DMS153 treated with DMSO at 0.1 percent for 48 hours (cell line): ENCODE measurements around the gene GFRA1.
"Not testable (repeated sequence)": the region's sequence is repeated elsewhere in the genome, so short reads cannot be mapped to it uniquely, and the experiment has no call there.

ENCODE experiments used
- DNase-seq: peaks from one replicate; lab custom pipeline; 2025; ENCODE audit not compliant: unreplicated experiment; lab: John Stamatoyannopoulos, UW

Gene GFRA1

GRCh38 chr10:116201670-116202430 is 71.2 kb downstream of the GFRA1 start:
- no peak for DNase-seq

GRCh38 chr10:116201011-116201410 is 72.0 kb downstream of the GFRA1 start:
- no peak for DNase-seq

GRCh38 chr10:116198676-116199035 is 74.3 kb downstream of the GFRA1 start:
- no peak for DNase-seq

GRCh38 chr10:116197946-116198675 is 74.9 kb downstream of the GFRA1 start:
- no peak for DNase-seq

- no peak for DNase-seq
These were observed 77.4 kb downstream of the GFRA1 start for GRCh38 chr10:116195583-116195982.

GRCh38 chr10:116195039-116195438 is 78.0 kb downstream of the GFRA1 start:
- no peak for DNase-seq

- DNase-seq = no peak
These were observed 78.9 kb downstream of the GFRA1 start for GRCh38 chr10:116194061-116194460.

GRCh38 chr10:116190883-116191282 is 82.1 kb downstream of the GFRA1 start:
- DNase-seq = no peak

GRCh38 chr10:116186273-116186672 is 86.7 kb downstream of the GFRA1 start:
- no peak for DNase-seq

- DNase-seq = no peak
These were observed 87.7 kb downstream of the GFRA1 start for GRCh38 chr10:116185199-116185867.

- DNase-seq = no peak
These were observed 88.6 kb downstream of the GFRA1 start for GRCh38 chr10:116184512-116184794.

GRCh38 chr10:116183733-116184511 is 89.1 kb downstream of the GFRA1 start:
- no peak for DNase-seq

- DNase-seq = no peak
These were observed 90.6 kb downstream of the GFRA1 start for GRCh38 chr10:116182426-116182825.

GRCh38 chr10:116178086-116178605 is 94.9 kb downstream of the GFRA1 start:
- no peak for DNase-seq

GRCh38 chr10:116175231-116175630 is 97.8 kb downstream of the GFRA1 start:
- DNase-seq = no peak

- DNase-seq = no peak
These were observed 101.5 kb downstream of the GFRA1 start for GRCh38 chr10:116171505-116171904.

- DNase-seq = no peak
These were observed 102.2 kb downstream of the GFRA1 start for GRCh38 chr10:116170815-116171250.

- no peak for DNase-seq
These were observed 103.1 kb downstream of the GFRA1 start for GRCh38 chr10:116169782-116170445.

GRCh38 chr10:116168745-116169144 is 104.3 kb downstream of the GFRA1 start:
- no peak for DNase-seq

GRCh38 chr10:116168329-116168728 is 104.7 kb downstream of the GFRA1 start:
- no peak for DNase-seq

- DNase-seq = not testable (repeated sequence)
These were observed 107.1 kb downstream of the GFRA1 start for GRCh38 chr10:116165941-116166340.
